ENCODE measurements around the gene ATRNL1. TPM values are rescaled to one million over a fixed set of nuclear protein-coding genes. Genes with fewer than 3 reads are reported as not detected.

ATRNL1 gene
- total and polyA plus RNA-seq, 2 experiments from 2014 or later = 4.8 to 29.7 TPM

DNA sequence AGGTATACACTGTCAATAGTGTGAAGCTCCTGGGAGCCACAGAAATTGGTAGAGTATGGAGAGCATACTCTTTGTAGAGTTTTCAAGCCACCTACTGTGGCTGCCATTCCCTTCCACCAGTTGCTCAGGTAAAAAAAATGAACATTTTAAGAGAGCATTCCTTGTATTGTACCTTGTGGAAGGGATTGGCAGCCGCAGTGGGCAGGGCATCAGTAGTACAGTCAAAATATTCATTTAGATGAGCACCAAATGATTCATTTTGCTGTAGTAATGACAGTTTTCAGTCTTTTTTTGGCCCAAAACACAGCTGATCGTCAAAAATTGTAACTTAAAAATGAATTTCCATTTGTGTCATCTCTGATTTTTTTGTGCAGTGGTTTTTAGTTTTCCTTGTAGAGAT is 304.9 kb downstream of the ATRNL1 start:
- Mint-ChIP-seq H3K36me3 (ENCODE audit: low read depth) (no peaks in the 10 kb centered on the region), H3K27me3 (ENCODE audit: insufficient read depth, low read depth, poor library complexity) (no peaks in the 10 kb centered on the region), H3K4me3 (no peak overlapping the region), H3K27ac (no peak overlapping the region), H3K4me1 (no peaks in the 10 kb centered on the region), H3K9me3 (no peaks in the 10 kb centered on the region)
- no peaks in the 10 kb centered on the region for H3K79me2 ChIP-seq (replicated peaks; ENCODE audit: insufficient read depth)
- H4K20me1 ChIP-seq (replicated peaks; ENCODE audit: insufficient read depth) = no peaks in the 10 kb centered on the region
- no peak for DNase-seq (ENCODE audit: low spot score)
- no peaks in the 10 kb centered on the region for H3F3A ChIP-seq (replicated peaks; ENCODE audit: low read depth)
- ATAC-seq = no peak
- TF ChIP-seq JUNB (IDR thresholded peaks at IDR 0.05; ENCODE audit: unreplicated experiment) = no peak
- TF ChIP-seq, protein P1, sequence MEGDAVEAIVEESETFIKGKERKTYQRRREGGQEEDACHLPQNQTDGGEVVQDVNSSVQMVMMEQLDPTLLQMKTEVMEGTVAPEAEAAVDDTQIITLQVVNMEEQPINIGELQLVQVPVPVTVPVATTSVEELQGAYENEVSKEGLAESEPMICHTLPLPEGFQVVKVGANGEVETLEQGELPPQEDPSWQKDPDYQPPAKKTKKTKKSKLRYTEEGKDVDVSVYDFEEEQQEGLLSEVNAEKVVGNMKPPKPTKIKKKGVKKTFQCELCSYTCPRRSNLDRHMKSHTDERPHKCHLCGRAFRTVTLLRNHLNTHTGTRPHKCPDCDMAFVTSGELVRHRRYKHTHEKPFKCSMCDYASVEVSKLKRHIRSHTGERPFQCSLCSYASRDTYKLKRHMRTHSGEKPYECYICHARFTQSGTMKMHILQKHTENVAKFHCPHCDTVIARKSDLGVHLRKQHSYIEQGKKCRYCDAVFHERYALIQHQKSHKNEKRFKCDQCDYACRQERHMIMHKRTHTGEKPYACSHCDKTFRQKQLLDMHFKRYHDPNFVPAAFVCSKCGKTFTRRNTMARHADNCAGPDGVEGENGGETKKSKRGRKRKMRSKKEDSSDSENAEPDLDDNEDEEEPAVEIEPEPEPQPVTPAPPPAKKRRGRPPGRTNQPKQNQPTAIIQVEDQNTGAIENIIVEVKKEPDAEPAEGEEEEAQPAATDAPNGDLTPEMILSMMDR (conservative IDR thresholded peaks at IDR 0.05; ENCODE audit: low read depth in 2 of 2) = no peak
- TF ChIP-seq CREB1 (CRISPR knock-in tag; IDR thresholded peaks at IDR 0.05; ENCODE audit: low read depth) = no peak
- TF ChIP-seq NANOG (IDR thresholded peaks at IDR 0.05; ENCODE audit: borderline replicate concordance) = no peak
- TF ChIP-seq STAT1 (IDR thresholded peaks at IDR 0.05; ENCODE audit: unreplicated experiment) = no peak
- TF ChIP-seq ZNF331 (CRISPR knock-in tag; IDR thresholded peaks at IDR 0.05; ENCODE audit: low read depth) = no peak
- TF ChIP-seq EZH2phosphoT487 (IDR thresholded peaks at IDR 0.05; ENCODE audit: unreplicated experiment) = no peak
- TF ChIP-seq, protein P2, sequence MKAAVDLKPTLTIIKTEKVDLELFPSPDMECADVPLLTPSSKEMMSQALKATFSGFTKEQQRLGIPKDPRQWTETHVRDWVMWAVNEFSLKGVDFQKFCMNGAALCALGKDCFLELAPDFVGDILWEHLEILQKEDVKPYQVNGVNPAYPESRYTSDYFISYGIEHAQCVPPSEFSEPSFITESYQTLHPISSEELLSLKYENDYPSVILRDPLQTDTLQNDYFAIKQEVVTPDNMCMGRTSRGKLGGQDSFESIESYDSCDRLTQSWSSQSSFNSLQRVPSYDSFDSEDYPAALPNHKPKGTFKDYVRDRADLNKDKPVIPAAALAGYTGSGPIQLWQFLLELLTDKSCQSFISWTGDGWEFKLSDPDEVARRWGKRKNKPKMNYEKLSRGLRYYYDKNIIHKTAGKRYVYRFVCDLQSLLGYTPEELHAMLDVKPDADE (IDR thresholded peaks at IDR 0.05) = no peak
- TF ChIP-seq POLR2AphosphoS5 (IDR thresholded peaks at IDR 0.05; ENCODE audit: low read depth) = no peak
- TF ChIP-seq, protein P3, sequence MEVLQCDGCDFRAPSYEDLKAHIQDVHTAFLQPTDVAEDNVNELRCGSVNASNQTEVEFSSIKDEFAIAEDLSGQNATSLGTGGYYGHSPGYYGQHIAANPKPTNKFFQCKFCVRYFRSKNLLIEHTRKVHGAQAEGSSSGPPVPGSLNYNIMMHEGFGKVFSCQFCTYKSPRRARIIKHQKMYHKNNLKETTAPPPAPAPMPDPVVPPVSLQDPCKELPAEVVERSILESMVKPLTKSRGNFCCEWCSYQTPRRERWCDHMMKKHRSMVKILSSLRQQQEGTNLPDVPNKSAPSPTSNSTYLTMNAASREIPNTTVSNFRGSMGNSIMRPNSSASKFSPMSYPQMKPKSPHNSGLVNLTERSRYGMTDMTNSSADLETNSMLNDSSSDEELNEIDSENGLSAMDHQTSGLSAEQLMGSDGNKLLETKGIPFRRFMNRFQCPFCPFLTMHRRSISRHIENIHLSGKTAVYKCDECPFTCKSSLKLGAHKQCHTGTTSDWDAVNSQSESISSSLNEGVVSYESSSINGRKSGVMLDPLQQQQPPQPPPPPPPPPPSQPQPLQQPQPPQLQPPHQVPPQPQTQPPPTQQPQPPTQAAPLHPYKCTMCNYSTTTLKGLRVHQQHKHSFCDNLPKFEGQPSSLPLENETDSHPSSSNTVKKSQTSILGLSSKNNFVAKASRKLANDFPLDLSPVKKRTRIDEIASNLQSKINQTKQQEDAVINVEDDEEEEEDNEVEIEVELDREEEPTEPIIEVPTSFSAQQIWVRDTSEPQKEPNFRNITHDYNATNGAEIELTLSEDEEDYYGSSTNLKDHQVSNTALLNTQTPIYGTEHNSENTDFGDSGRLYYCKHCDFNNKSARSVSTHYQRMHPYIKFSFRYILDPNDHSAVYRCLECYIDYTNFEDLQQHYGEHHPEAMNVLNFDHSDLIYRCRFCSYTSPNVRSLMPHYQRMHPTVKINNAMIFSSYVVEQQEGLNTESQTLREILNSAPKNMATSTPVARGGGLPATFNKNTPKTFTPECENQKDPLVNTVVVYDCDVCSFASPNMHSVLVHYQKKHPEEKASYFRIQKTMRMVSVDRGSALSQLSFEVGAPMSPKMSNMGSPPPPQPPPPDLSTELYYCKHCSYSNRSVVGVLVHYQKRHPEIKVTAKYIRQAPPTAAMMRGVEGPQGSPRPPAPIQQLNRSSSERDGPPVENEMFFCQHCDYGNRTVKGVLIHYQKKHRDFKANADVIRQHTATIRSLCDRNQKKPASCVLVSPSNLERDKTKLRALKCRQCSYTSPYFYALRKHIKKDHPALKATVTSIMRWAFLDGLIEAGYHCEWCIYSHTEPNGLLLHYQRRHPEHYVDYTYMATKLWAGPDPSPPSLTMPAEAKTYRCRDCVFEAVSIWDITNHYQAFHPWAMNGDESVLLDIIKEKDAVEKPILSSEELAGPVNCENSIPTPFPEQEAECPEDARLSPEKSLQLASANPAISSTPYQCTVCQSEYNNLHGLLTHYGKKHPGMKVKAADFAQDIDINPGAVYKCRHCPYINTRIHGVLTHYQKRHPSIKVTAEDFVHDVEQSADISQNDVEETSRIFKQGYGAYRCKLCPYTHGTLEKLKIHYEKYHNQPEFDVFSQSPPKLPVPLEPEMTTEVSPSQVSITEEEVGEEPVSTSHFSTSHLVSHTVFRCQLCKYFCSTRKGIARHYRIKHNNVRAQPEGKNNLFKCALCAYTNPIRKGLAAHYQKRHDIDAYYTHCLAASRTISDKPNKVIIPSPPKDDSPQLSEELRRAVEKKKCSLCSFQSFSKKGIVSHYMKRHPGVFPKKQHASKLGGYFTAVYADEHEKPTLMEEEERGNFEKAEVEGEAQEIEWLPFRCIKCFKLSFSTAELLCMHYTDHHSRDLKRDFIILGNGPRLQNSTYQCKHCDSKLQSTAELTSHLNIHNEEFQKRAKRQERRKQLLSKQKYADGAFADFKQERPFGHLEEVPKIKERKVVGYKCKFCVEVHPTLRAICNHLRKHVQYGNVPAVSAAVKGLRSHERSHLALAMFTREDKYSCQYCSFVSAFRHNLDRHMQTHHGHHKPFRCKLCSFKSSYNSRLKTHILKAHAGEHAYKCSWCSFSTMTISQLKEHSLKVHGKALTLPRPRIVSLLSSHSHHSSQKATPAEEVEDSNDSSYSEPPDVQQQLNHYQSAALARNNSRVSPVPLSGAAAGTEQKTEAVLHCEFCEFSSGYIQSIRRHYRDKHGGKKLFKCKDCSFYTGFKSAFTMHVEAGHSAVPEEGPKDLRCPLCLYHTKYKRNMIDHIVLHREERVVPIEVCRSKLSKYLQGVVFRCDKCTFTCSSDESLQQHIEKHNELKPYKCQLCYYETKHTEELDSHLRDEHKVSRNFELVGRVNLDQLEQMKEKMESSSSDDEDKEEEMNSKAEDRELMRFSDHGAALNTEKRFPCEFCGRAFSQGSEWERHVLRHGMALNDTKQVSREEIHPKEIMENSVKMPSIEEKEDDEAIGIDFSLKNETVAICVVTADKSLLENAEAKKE (CRISPR knock-in tag; IDR thresholded peaks at IDR 0.05) = no peak
- TF ChIP-seq ZNF114 (CRISPR knock-in tag; IDR thresholded peaks at IDR 0.05) = no peak
- no peak for TF ChIP-seq EZH2 (IDR thresholded peaks at IDR 0.05; ENCODE audit: low read depth, unreplicated experiment)
- TF ChIP-seq, protein P4, sequence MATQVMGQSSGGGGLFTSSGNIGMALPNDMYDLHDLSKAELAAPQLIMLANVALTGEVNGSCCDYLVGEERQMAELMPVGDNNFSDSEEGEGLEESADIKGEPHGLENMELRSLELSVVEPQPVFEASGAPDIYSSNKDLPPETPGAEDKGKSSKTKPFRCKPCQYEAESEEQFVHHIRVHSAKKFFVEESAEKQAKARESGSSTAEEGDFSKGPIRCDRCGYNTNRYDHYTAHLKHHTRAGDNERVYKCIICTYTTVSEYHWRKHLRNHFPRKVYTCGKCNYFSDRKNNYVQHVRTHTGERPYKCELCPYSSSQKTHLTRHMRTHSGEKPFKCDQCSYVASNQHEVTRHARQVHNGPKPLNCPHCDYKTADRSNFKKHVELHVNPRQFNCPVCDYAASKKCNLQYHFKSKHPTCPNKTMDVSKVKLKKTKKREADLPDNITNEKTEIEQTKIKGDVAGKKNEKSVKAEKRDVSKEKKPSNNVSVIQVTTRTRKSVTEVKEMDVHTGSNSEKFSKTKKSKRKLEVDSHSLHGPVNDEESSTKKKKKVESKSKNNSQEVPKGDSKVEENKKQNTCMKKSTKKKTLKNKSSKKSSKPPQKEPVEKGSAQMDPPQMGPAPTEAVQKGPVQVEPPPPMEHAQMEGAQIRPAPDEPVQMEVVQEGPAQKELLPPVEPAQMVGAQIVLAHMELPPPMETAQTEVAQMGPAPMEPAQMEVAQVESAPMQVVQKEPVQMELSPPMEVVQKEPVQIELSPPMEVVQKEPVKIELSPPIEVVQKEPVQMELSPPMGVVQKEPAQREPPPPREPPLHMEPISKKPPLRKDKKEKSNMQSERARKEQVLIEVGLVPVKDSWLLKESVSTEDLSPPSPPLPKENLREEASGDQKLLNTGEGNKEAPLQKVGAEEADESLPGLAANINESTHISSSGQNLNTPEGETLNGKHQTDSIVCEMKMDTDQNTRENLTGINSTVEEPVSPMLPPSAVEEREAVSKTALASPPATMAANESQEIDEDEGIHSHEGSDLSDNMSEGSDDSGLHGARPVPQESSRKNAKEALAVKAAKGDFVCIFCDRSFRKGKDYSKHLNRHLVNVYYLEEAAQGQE (IDR thresholded peaks at IDR 0.05; ENCODE audit: unreplicated experiment) = no peak
- H3K36me3 ChIP-seq (ENCODE audit: insufficient read depth) = no peaks in the 10 kb centered on the region
- H2AFZ ChIP-seq = no peak overlapping the region
- no peak overlapping the region for H3K4me3 ChIP-seq
- no peaks in the 10 kb centered on the region for H3K9me2 ChIP-seq (ENCODE audit: insufficient read depth)
- no peak overlapping the region for H3K4me2 ChIP-seq
- H3K27me3 ChIP-seq (ENCODE audit: insufficient read depth) = no peaks in the 10 kb centered on the region
- no peak overlapping the region for H3K27ac ChIP-seq (ENCODE audit: low read depth)
- no peaks in the 10 kb centered on the region for H3K4me1 ChIP-seq (ENCODE audit: insufficient read depth)

Measured in GM23338 (cell line).